HEK293 (cell line): ENCODE data around the gene CC2D1B.

Source experiments
- CTCF ChIA-PET: fragments of 350-600 bp; formaldehyde crosslinking; extraction: SDS; loops from one replicate; lab custom pipeline; 2021; ENCODE audit warnings: antibody characterized with exemption; lab: Yijun Ruan, JAX
- POLR2A ChIA-PET: fragments of 300-600 bp; formaldehyde crosslinking; extraction: SDS; loops from one replicate; lab custom pipeline; 2020; ENCODE audit warnings: antibody characterized with exemption, inconsistent platforms; lab: Yijun Ruan, JAX
- H3K27ac ChIP-seq: fragments of 200-500 bp; sonication (Bioruptor generic); 2 replicates; pipeline ENCODE4 v1.5.1; 2014; ENCODE audit warnings: low read depth, low read length, control low read depth, inconsistent platforms; ENCODE audit errors: extremely low read depth
- H3K36me3 ChIP-seq, 2 experiments: fragments of 200-500 bp in 1 of 2; sonication (Bioruptor generic) in 1 of 2; 1 replicate in 1 of 2; 2 replicates in 1 of 2; pipeline ENCODE4 v1.5.1; 2014 to 2017; ENCODE audit warnings: inconsistent platforms in 2 of 2, low read length in 2 of 2; ENCODE audit not compliant: control insufficient read depth in 2 of 2, insufficient read depth in 1 of 2
- H3K4me1 ChIP-seq: fragments of 200-500 bp; sonication (Bioruptor generic); 2 replicates; pipeline ENCODE4 v1.5.1; 2014; ENCODE audit warnings: mild to moderate bottlenecking, low read length, inconsistent platforms; ENCODE audit not compliant: control insufficient read depth, insufficient read depth
- H3K4me3 ChIP-seq: 2 replicates; pipeline ENCODE4 v1.5.1; 2011; ENCODE audit warnings: low read depth, mild to moderate bottlenecking, control low read depth, low read length, moderate library complexity
- H3K9me3 ChIP-seq: fragments of 200-500 bp; sonication (Bioruptor generic); 2 replicates; pipeline ENCODE4 v1.5.1; 2014; ENCODE audit warnings: low read depth, low read length, inconsistent platforms; ENCODE audit not compliant: control insufficient read depth, insufficient read depth
- HOXD13 ChIP-seq: sonication (generic); formaldehyde crosslinking; IDR thresholded peaks from 2 replicates; pipeline ENCODE4 v1.8.0; 2022; ENCODE audit warnings: missing genetic modification reagents, borderline replicate concordance
- KLF1 ChIP-seq: fragments of 450-650 bp; formaldehyde crosslinking; IDR thresholded peaks from 2 replicates; pipeline ENCODE4 v1.5.1; 2016; ENCODE audit warnings: missing biosample characterization, missing genetic modification characterization
- MZF1 ChIP-seq: fragments of 450-650 bp; formaldehyde crosslinking; IDR thresholded peaks from 2 replicates; pipeline ENCODE4 v1.5.1; 2017; ENCODE audit warnings: missing biosample characterization, missing genetic modification characterization, borderline replicate concordance
- WT1 ChIP-seq: fragments of 450-650 bp; formaldehyde crosslinking; IDR thresholded peaks from 2 replicates; pipeline ENCODE4 v1.5.1; 2016; ENCODE audit warnings: missing biosample characterization, missing genetic modification characterization
- ZBTB21 ChIP-seq: fragments of 450-650 bp; formaldehyde crosslinking; IDR thresholded peaks from 2 replicates; pipeline ENCODE4 v1.5.1; 2017; ENCODE audit warnings: missing biosample characterization, missing genetic modification characterization
- ZNF121 ChIP-seq: fragments of 450-650 bp; formaldehyde crosslinking; IDR thresholded peaks from 2 replicates; pipeline ENCODE4 v1.5.1; 2016; ENCODE audit warnings: missing biosample characterization, missing genetic modification characterization
- ZNF155 ChIP-seq: fragments of 450-650 bp; formaldehyde crosslinking; IDR thresholded peaks from 2 replicates; pipeline ENCODE4 v1.5.1; 2016; ENCODE audit warnings: missing biosample characterization, missing genetic modification characterization
- ZNF174 ChIP-seq: fragments of 450-650 bp; formaldehyde crosslinking; IDR thresholded peaks from 2 replicates; pipeline ENCODE4 v1.5.0; 2017; ENCODE audit warnings: missing biosample characterization, mild to moderate bottlenecking, missing genetic modification characterization
- ZNF202 ChIP-seq: fragments of 450-650 bp; formaldehyde crosslinking; IDR thresholded peaks from 2 replicates; pipeline ENCODE4 v1.5.1; 2016; ENCODE audit warnings: missing biosample characterization, missing genetic modification characterization, borderline replicate concordance
- ZNF23 ChIP-seq: fragments of 450-650 bp; formaldehyde crosslinking; IDR thresholded peaks from 2 replicates; pipeline ENCODE4 v1.5.1; 2016; ENCODE audit warnings: missing biosample characterization, missing genetic modification characterization, borderline replicate concordance
- ZNF248 ChIP-seq: fragments of 450-650 bp; formaldehyde crosslinking; IDR thresholded peaks from 2 replicates; pipeline ENCODE4 v1.5.1; 2017; ENCODE audit warnings: missing biosample characterization, missing genetic modification characterization
- ZNF37A ChIP-seq: fragments of 450-650 bp; IDR thresholded peaks from 2 replicates; pipeline ENCODE4 v1.5.1; 2018; ENCODE audit warnings: missing biosample characterization, missing genetic modification characterization
- ZNF514 ChIP-seq: fragments of 450-650 bp; formaldehyde crosslinking; IDR thresholded peaks from 2 replicates; pipeline ENCODE4 v1.5.1; 2016; ENCODE audit warnings: missing biosample characterization, missing genetic modification characterization
- ZNF548 ChIP-seq: fragments of 450-650 bp; formaldehyde crosslinking; IDR thresholded peaks from 2 replicates; pipeline ENCODE4 v1.5.1; 2016; ENCODE audit warnings: missing biosample characterization, missing genetic modification characterization
- ZNF561 ChIP-seq: fragments of 450-650 bp; IDR thresholded peaks from 2 replicates; pipeline ENCODE4 v1.5.1; 2018; ENCODE audit warnings: missing biosample characterization, missing genetic modification characterization, borderline replicate concordance
- TF ChIP-seq, protein P1 (sequence below): fragments of 450-650 bp; formaldehyde crosslinking; IDR thresholded peaks from 2 replicates; pipeline ENCODE4 v1.5.1; 2017; ENCODE audit warnings: missing biosample characterization, missing genetic modification characterization
- TF ChIP-seq, protein P2 (sequence below): fragments of 450-650 bp; formaldehyde crosslinking; IDR thresholded peaks from 2 replicates; pipeline ENCODE4 v1.5.1; 2016; ENCODE audit warnings: missing biosample characterization, missing genetic modification characterization
- TF ChIP-seq, protein P3 (sequence below): fragments of 450-650 bp; formaldehyde crosslinking; IDR thresholded peaks from 2 replicates; pipeline ENCODE4 v1.5.1; 2016; ENCODE audit warnings: missing biosample characterization, missing genetic modification characterization
- TF ChIP-seq, protein P4 (sequence below): fragments of 450-650 bp; formaldehyde crosslinking; optimal IDR thresholded peaks from 2 replicates; pipeline ENCODE3; 2016; ENCODE audit warnings: missing biosample characterization, mild to moderate bottlenecking, missing genetic modification characterization
- TF ChIP-seq, protein P5 (sequence below): sonication (generic); formaldehyde crosslinking; IDR thresholded peaks from 2 replicates; pipeline ENCODE4 v1.8.1; 2022; ENCODE audit warnings: mild to moderate bottlenecking, moderate library complexity, missing genetic modification reagents

The CC2D1B gene

DNA sequence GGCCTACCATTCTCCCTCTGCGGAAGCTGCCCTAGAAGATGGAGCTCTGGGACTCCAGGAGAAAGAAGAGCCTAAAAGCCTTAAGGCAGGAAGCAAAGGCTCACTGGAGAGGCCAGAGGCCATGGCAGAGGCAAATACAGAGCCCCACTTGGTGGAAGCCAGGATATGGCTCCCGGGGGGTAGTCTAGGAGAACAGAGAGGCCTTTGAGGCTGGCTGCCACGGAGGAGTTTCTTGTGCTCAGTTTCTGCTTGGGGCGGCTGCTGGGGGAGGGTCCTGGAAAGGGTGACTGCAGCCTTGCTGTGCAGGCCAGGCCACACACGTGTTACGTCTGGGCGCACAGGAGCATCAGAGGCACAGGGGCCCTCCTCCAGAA is 5.4 kb downstream of the CC2D1B start:
- Histone ChIP-seq H3K36me3 (peaks cover 4 to 89% of the 10 kb centered on the region in 2 experiments), H3K9me3 (no peaks in the 10 kb centered on the region)
- TF ChIP-seq, protein P1, sequence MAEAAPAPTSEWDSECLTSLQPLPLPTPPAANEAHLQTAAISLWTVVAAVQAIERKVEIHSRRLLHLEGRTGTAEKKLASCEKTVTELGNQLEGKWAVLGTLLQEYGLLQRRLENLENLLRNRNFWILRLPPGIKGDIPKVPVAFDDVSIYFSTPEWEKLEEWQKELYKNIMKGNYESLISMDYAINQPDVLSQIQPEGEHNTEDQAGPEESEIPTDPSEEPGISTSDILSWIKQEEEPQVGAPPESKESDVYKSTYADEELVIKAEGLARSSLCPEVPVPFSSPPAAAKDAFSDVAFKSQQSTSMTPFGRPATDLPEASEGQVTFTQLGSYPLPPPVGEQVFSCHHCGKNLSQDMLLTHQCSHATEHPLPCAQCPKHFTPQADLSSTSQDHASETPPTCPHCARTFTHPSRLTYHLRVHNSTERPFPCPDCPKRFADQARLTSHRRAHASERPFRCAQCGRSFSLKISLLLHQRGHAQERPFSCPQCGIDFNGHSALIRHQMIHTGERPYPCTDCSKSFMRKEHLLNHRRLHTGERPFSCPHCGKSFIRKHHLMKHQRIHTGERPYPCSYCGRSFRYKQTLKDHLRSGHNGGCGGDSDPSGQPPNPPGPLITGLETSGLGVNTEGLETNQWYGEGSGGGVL (tag by site-specific recombination) = no peak
- TF ChIP-seq ZNF248 (tag by site-specific recombination) (no peak), ZNF121 (tag by site-specific recombination) (no peak)
- TF ChIP-seq, protein P2, sequence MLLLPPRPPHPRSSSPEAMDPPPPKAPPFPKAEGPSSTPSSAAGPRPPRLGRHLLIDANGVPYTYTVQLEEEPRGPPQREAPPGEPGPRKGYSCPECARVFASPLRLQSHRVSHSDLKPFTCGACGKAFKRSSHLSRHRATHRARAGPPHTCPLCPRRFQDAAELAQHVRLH (tag by site-specific recombination) = no peak
- TF ChIP-seq, protein P3, sequence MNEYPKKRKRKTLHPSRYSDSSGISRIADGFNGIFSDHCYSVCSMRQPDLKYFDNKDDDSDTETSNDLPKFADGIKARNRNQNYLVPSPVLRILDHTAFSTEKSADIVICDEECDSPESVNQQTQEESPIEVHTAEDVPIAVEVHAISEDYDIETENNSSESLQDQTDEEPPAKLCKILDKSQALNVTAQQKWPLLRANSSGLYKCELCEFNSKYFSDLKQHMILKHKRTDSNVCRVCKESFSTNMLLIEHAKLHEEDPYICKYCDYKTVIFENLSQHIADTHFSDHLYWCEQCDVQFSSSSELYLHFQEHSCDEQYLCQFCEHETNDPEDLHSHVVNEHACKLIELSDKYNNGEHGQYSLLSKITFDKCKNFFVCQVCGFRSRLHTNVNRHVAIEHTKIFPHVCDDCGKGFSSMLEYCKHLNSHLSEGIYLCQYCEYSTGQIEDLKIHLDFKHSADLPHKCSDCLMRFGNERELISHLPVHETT (tag by site-specific recombination) = no peak
- TF ChIP-seq, all 188 proteins: peak for 0
- H3K27ac ChIP-seq = no peak overlapping the region
- ChIA-PET CTCF (no interaction called here), POLR2A (interaction anchor here (0.6 to 0.9 kb wide), 2 partner anchors 43 to 242 kb away, joined by 3 to 4 read pairs; partner anchors contain the start of genes ORC1 and PRPF38A)
- H3K4me1 ChIP-seq = peaks cover 4% of the 10 kb centered on the region; the same call in 1 of the 2 replicates
- no peak overlapping the region for H3K4me3 ChIP-seq

DNA sequence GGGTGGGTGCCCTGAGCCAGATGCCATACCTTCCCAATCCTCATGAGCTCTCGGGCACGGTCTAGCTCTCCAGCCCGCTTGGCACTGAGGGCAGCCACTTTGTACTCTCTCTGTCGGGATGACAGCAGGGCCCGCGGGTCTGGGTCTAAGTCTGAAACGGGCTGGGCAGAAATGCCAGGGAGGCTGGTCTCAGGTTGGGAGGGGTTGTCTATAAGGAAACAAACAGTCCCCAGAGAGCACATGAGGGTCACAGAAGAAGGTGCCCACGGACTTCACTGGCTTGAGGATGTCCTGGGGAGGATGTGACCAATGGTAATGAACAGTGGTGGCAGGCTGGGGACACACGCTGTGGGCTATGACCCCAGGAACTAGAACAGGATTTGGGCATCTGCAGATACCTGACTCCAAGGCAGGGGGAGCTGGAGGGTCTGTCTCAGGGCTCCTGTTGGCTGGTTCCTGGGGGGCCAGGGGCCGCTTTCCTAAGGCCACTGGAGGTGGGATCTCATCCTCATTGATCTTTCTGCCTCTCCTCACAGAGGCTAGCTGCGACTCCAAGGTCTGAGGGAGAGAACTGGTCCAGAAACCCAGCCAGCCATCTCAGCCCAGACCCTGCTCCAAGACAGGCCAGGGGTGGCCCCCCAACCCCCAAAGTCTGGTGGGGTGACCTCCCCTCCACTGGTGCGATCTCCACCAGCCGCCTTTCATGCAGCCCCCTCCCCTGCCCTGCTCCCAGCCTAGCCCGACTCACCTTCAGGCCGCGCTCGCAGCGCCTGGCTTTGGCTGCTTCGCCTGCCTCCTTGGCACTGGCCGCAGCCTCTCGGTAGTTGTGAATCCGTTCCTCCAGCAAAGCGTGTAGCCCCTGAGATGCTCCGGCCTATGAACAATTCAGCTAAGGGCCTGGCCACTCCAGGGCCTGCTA is 6.1 kb downstream of the CC2D1B start:
- ChIA-PET POLR2A (interaction anchor here (0.6 kb wide), 1 partner anchor 96 kb away, joined by 6 read pairs; no protein-coding TSS in a partner anchor), CTCF (no interaction called here)
- peaks cover 3% of the 10 kb centered on the region; the same call in 1 of the 2 replicates for H3K4me1 ChIP-seq
- no peak overlapping the region for H3K27ac ChIP-seq
- no peaks in the 10 kb centered on the region for H3K9me3 ChIP-seq
- H3K36me3 ChIP-seq = peaks cover 10 to 95% of the 10 kb centered on the region in 2 experiments
- no peak overlapping the region for H3K4me3 ChIP-seq
- TF ChIP-seq ZNF561 (tag by site-specific recombination) (no peak), ZNF514 (tag by site-specific recombination) (no peak), KLF1 (no peak), WT1 (tag by site-specific recombination) (no peak), MZF1 (tag by site-specific recombination) (no peak), ZNF202 (tag by site-specific recombination) (no peak), HOXD13 (CRISPR knock-in tag) (no peak), ZNF155 (tag by site-specific recombination) (no peak), ZNF174 (no peak), ZBTB21 (tag by site-specific recombination) (no peak), ZNF23 (tag by site-specific recombination) (no peak), ZNF37A (no peak), ZNF548 (no peak)
- TF ChIP-seq, protein P4, sequence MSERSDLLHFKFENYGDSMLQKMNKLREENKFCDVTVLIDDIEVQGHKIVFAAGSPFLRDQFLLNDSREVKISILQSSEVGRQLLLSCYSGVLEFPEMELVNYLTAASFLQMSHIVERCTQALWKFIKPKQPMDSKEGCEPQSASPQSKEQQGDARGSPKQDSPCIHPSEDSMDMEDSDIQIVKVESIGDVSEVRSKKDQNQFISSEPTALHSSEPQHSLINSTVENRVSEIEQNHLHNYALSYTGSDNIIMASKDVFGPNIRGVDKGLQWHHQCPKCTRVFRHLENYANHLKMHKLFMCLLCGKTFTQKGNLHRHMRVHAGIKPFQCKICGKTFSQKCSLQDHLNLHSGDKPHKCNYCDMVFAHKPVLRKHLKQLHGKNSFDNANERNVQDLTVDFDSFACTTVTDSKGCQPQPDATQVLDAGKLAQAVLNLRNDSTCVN (tag by site-specific recombination) = no peak
- TF ChIP-seq, protein P5, sequence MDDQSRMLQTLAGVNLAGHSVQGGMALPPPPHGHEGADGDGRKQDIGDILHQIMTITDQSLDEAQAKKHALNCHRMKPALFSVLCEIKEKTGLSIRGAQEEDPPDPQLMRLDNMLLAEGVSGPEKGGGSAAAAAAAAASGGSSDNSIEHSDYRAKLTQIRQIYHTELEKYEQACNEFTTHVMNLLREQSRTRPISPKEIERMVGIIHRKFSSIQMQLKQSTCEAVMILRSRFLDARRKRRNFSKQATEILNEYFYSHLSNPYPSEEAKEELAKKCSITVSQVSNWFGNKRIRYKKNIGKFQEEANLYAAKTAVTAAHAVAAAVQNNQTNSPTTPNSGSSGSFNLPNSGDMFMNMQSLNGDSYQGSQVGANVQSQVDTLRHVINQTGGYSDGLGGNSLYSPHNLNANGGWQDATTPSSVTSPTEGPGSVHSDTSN (CRISPR knock-in tag) = no peak
- TF ChIP-seq, all 188 proteins: peak for 0
